Measurements from ENCODE around the gene KRT83.

Gene KRT83

GRCh38 chr12:52320784-52321400 lies at the start of gene KRT83:
KRT83 (minus strand) TSS chr12:52321398; CDS start chr12:52321335, 63 bp downstream.
- DNase-seq, result no peak

DNA sequence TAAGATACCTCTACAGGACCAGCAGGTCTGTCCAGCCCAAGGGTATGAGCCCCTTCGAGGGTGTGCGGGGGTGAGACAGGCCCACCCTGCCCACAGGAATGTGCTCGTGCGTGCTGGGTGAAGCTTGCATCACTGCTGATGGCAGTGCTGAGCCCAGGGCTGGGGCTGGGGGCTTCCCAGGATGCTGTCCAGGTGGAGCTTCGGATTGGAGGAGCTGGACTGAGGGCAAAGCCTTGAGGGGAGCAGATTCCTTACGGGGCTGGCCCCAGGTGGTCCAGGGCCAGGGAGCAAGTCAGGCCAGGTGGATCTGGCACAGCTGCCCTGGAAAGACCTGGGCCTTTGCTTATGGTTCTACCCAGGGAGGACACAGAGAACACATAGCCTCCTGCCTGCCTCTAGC lies 48.6 kb upstream of the KRT83 start:
- DNase-seq, result no peak

GRCh38 chr12:52369211-52369610 lies 48.0 kb upstream of the KRT83 start:
- DNase-seq, result no peak

GRCh38 chr12:52368508-52368907 lies 47.3 kb upstream of the KRT83 start:
- no peak for DNase-seq

GRCh38 chr12:52367876-52368275 lies 46.7 kb upstream of the KRT83 start:
- DNase-seq, result no peak

DNA sequence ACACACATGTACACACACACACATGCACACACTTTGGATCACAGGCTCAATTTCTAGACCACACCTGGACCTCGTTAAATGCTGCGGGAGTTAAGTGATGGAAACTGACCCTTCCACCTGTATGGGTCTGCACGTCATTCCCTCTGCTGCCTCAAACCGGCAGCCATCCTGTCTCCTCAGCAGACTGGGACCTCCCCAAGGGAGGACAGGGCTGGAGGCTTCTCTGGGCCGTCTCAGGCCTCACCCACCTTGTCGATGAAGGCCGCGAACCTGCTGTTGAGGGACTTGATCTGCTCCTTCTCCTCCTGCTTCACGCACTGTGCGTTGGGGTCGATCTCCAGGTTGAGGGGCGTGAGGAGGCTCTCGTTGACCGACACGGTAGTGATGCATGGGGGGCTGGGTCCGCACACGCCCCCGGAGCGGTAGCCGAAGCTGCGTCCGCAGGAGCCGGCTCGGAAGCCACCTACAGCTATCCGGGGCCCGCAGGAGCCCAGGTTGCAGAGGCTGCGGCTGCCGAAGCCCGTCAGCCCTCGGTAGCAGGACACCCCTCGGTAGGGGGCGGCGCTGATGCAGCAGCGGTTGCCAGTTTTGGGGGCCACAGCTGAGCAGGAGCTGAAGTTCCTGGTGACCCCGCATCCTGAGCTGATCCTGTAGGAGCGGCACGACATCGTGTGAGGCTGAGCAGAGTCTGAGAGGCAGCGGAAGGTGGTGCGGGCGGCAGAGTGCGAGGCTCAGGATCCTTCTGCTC lies 45.7 kb upstream of the KRT83 start, which contains the start of gene KRT85:
Gene KRT85 (minus strand): TSS at position 744 of the 748 bp plus-strand sequence. CDS start 76 bp downstream, at position 668.
- DNase-seq, result no peak

GRCh38 chr12:52364901-52365489 lies 43.8 kb upstream of the KRT83 start:
- no peak for DNase-seq

- DNase-seq, result no peak
Observed at GRCh38 chr12:52364061-52364460, 42.9 kb upstream of the KRT83 start.

GRCh38 chr12:52363111-52363679 lies 42.0 kb upstream of the KRT83 start:
- DNase-seq, result no peak

DNA sequence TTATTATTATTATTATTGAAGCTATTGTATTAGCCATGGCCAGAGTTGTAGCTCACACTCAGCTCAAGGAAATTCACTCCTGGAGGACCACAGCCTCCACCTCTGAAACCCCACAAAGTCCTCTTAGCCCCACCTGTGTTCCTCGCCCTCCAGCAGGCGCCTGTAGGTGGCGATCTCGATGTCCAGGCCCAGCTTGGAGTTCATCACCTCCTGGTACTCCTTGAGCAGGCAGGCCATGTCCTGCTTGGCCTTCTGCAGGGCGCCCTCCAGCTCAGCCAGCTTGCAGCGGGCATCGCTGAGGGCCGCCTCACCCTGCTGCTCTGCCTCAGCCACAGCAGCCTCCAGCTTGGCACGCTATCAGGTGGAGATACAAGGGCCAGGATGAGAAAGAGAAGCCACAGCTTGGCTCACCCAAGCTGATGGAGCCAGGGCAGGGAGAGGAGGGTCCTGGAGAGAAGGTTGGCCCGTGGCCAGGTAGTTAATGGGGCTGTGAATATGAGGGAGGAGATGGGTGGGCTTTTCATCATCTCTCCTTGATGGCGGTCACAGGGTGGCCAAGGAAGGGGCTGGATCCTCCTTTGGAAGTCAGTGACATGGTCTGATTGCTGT lies 41.0 kb upstream of the KRT83 start:
- peak; percentile 15 for DNase-seq

GRCh38 chr12:52361553-52361952 lies 40.4 kb upstream of the KRT83 start:
- DNase-seq, result no peak

DNA sequence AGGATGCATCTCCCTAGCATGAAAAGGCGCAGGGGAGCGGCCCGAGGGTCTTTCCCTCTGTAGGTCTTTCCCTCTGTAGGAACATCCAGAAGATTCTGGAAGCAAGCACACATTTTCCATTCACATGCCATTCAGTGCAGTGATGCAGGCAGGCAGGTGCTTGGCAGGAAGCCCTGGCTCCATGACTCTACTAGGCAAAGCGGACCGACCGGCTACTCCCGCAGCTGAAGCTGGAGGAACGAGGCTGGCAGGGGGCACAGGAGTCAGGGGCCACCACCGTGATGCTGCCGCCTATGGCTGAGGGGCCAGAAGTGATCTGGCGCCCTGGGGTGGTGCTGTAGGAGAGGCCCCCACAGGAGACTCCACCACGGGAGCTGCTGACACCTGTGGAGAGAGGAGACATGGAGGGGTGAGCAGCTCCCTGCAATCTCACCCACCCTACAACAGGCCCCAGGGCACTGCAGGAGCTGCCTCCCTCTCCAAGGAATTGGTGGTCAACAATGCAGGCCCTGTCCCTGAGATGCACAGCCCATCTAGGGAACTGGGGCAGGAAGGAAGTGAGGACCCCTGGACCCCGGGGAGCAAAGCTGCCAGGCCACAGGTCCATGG lies 39.6 kb upstream of the KRT83 start:
- DNase-seq, result no peak

- no peak for DNase-seq
Observed at GRCh38 chr12:52360106-52360662, 39.0 kb upstream of the KRT83 start.

- no peak for DNase-seq
Observed at GRCh38 chr12:52359621-52360061, 38.4 kb upstream of the KRT83 start.

GRCh38 chr12:52358575-52359350 lies 37.6 kb upstream of the KRT83 start:
- DNase-seq, result peak; percentile 4

DNA sequence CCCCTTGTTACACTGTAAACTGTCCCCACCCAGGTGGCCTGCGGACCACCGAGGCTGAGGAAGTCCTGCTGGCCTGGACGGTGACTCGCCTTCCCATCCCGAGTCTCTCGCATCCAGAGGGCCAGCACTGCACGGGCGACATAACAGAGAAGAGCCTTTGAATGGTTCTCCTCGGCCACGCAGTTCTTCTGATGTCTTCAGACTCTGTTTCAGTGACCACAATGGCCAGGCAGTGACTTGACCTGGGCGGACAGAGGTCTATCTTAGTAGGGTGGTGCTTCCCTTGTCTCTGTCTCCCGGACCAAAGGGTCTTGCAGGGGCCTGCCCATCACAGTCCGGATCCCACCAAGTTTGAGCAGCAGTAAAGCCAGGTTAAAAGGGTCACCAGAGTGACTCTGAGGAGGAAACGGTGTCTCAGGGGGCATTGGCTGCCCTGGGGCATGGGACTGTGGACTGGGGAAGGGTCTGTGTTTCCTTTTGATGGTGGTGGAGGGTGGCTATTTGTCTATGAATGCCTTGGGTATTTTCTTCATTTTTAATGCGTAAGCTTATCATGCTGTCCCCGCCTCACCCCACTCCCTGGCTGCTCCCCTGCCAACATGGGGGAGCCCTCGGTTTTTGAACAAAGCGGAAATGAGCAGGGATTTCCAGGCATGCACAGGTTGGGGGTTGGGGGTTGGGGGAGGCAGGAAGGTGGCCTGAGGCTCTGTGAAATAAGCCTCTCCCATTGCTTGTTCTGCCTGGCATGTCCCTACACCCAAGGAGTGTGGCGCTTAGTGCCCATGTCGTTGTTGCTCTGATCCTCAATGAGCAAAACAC lies 35.8 kb upstream of the KRT83 start:
- DNase-seq, result no peak

DNA sequence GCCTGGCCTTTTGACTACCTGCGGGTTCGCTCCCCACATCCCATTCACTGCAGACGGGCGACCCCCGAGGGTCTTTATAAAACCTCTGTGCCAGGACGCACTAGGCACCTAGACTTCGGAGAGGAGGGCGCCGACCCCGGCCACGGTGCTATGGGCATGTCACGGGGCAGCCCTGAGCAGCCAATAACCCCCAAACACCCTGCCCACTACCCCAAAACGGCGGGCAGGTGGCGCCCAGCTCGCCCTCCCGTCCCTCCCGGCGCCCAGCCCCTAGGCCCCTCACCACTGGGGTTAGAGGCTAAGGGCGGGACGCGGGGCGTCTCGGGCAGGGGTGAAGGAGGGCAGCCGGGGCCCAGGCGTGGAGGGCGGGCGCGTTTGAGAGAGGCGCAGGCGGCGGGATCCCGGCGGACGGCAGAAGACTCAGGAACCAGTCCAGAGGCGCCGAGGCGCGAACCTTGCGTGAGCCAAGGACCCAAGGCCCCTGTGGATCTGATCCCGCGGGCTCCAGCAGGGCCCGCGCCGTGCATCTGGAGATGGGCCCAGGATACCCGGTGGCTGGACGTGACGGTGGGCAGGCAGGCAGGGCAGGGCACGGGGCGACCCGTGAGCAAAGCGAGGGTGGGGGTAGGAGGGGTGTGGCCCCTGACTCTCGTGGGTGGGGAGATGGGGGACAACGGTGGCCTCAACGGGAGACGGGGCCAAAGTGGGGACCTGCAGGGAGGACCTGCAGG lies 35.0 kb upstream of the KRT83 start:
- no peak for DNase-seq

- DNase-seq, result no peak
Observed at GRCh38 chr12:52355176-52355575, 34.0 kb upstream of the KRT83 start.

- DNase-seq, result no peak
Observed at GRCh38 chr12:52354200-52354599, 33.0 kb upstream of the KRT83 start.

- DNase-seq, result no peak
Observed at GRCh38 chr12:52353766-52354165, 32.6 kb upstream of the KRT83 start.
